Measurements from ENCODE around the gene LRBA. TPM values are rescaled to one million over a fixed set of nuclear protein-coding genes. Genes with fewer than 3 reads are reported as not detected.

Gene LRBA
- total and polyA plus RNA-seq, 9 of the 15 experiments (the other 6 are each of a cell fraction or from before 2014, with no cell fraction given), result 24.2 to 88.7 (median 59.7) TPM

- H3K4me3 ChIP-seq, result no peak overlapping the region
- intact Hi-C loops (cut with micrococcal nuclease), result no loop called here
- H2AFZ ChIP-seq (ENCODE audit: low read depth, low read length), result no peak overlapping the region
- WGBS (ENCODE audit: insufficient coverage, low coverage, missing lambda C conversion rate), result 81% methylated on average over 3 of the region's 4 CpGs
- no peak for ATAC-seq
- H3K36me3 ChIP-seq (ENCODE audit: control insufficient read depth, insufficient read depth, low read length), result no peaks in the 10 kb centered on the region
- H3K4me1 ChIP-seq (replicated peaks in 1 of 2; ENCODE audit: control insufficient read depth in 2 of 2, insufficient read depth in 2 of 2, low read length in 2 of 2), result peaks cover 11 to 24% of the 10 kb centered on the region in 2 experiments; a peak in 4 of 5 replicates
- no TSS peak for BruUV-seq (replicated peaks)
- in situ Hi-C loops (cut with MboI), result no loop called here
- H3K9me3 ChIP-seq (replicated peaks; ENCODE audit: control insufficient read depth, insufficient read depth, low read depth, low read length), result no peaks in the 10 kb centered on the region
- no peak overlapping the region for H3K9ac ChIP-seq (ENCODE audit: insufficient read depth in 1 of 2, low read depth in 2 of 2, low read length in 2 of 2)
- no peak overlapping the region for H3K4me2 ChIP-seq (ENCODE audit: insufficient read depth, low read length)
- H3K27ac ChIP-seq (ENCODE audit: extremely low read depth, low read depth, low read length), result no peak overlapping the region
- DNase-seq (ENCODE audit: extremely low read depth in 1 of 4, low spot score in 3 of 4), result no peak
- H3K79me2 ChIP-seq (ENCODE audit: control insufficient read depth, insufficient read depth, low read length), result no peaks in the 10 kb centered on the region
- FAIRE-seq, result no peak
- ChIA-PET POLR2A (interaction anchor here (0.6 kb wide), 1 partner anchor 13 kb away, joined by 3 read pairs; no protein-coding TSS in a partner anchor), CTCF (ENCODE audit: low intra/inter-chr PET ratio) (no interaction called here)
- TF ChIP-seq MECOM (CRISPR knock-in tag; IDR thresholded peaks at IDR 0.05) (no peak), ZBTB2 (IDR thresholded peaks at IDR 0.05) (no peak), MAFF (IDR thresholded peaks at IDR 0.05; ENCODE audit: low read length) (no peak), TSC22D4 (tag; IDR thresholded peaks at IDR 0.05) (no peak), ZSCAN29 (IDR thresholded peaks at IDR 0.05) (no peak), ZNF77 (CRISPR knock-in tag; IDR thresholded peaks at IDR 0.05) (no peak), ZNF609 (CRISPR knock-in tag; IDR thresholded peaks at IDR 0.05; ENCODE audit: borderline replicate concordance) (no peak), POLR3A (IDR thresholded peaks at IDR 0.05; ENCODE audit: borderline replicate concordance, extremely low read depth, insufficient read depth, insufficient read length) (no peak), PYGO2 (tag; IDR thresholded peaks at IDR 0.05) (no peak), CCNT2 (IDR thresholded peaks at IDR 0.05; ENCODE audit: borderline replicate concordance, extremely low read depth, insufficient read length, low read depth, low read length) (no peak), ZNF830 (CRISPR knock-in tag; IDR thresholded peaks at IDR 0.05) (no peak), ZNF395 (CRISPR knock-in tag; IDR thresholded peaks at IDR 0.05) (no peak), HMGN3 (IDR thresholded peaks at IDR 0.05; ENCODE audit: borderline replicate concordance, extremely low read depth, insufficient read length, low read depth, low read length) (no peak), MAFK (IDR thresholded peaks at IDR 0.05; ENCODE audit: low read length) (no peak), ZBTB43 (CRISPR knock-in tag; IDR thresholded peaks at IDR 0.05) (no peak)
- H3K27me3 ChIP-seq (ENCODE audit: control insufficient read depth in 2 of 2, insufficient read depth in 2 of 2, low read length in 2 of 2), result no peaks in the 10 kb centered on the region
- no peaks in the 10 kb centered on the region for H4K20me1 ChIP-seq (replicated peaks; ENCODE audit: control insufficient read depth, insufficient read depth, low read length)
- H3K9me1 ChIP-seq (ENCODE audit: control insufficient read depth, insufficient read depth, low read length), result no peaks in the 10 kb centered on the region
Observed at GRCh38 chr4:151035911-151036310, 20.8 kb upstream of the LRBA start.

Measured in K562 (cell line).